ENCODE results near the gene PPP1R10. TPM values are rescaled to one million over a fixed set of nuclear protein-coding genes. Genes with fewer than 3 reads are reported as not detected.
A peak's percentile ranks its signal among the peaks of the same experiment; 100 is the strongest.

PPP1R10 gene
- total and polyA plus RNA-seq, 2 of the 13 experiments (the other 11 are each of a cell fraction or from before 2014, with no cell fraction given) = 26.3 to 38.4 TPM

GRCh38 chr6:30654798-30655742, 38.0 kb upstream of the PPP1R10 start (continued):
- TF ChIP-seq GMEB1 (CRISPR knock-in tag; IDR thresholded peaks at IDR 0.05; ENCODE audit: borderline replicate concordance) (peak; percentile 71; the same call in 1 of the 2 replicates), ZNF776 (CRISPR knock-in tag; IDR thresholded peaks at IDR 0.05) (no peak), ATF4 (CRISPR knock-in tag; IDR thresholded peaks at IDR 0.05) (peak in 1 of 2 experiments; percentile 69; a peak in 2 of 4 replicates), ZBTB38 (CRISPR knock-in tag; IDR thresholded peaks at IDR 0.05) (peak; percentile 91), ONECUT2 (CRISPR knock-in tag; IDR thresholded peaks at IDR 0.05) (peak; percentile 85), KMT2B (CRISPR knock-in tag; IDR thresholded peaks at IDR 0.05) (peak; percentile 65; the same call in 1 of the 2 replicates), ZNF318 (CRISPR knock-in tag; IDR thresholded peaks at IDR 0.05) (peak; percentile 75; the same call in 1 of the 2 replicates), BHLHE40 (IDR thresholded peaks at IDR 0.05; ENCODE audit: low read length) (no peak), BCL3 (CRISPR knock-in tag; IDR thresholded peaks at IDR 0.05) (peak; percentile 77), SAP130 (CRISPR knock-in tag; IDR thresholded peaks at IDR 0.05; ENCODE audit: low read depth) (peak; percentile 100), HNF4A (CRISPR knock-in tag; IDR thresholded peaks at IDR 0.05) (peak; percentile 99), HNRNPK (IDR thresholded peaks at IDR 0.05; ENCODE audit: low read depth, low read length, poor library complexity, severe bottlenecking) (no peak), SP1 (IDR thresholded peaks at IDR 0.05) (no peak), SP1 (CRISPR knock-in tag; IDR thresholded peaks at IDR 0.05) (no peak), HBP1 (CRISPR knock-in tag; IDR thresholded peaks at IDR 0.05; ENCODE audit: low read depth) (peak; percentile 92)
